Gastrocnemius medialis (tissue), 4 donors: ENCODE measurements around the gene CELSR2.

Experiments used
- CTCF ChIP-seq, 5 experiments: fragments of 450-650 bp in 3 of 5; fragments of 200-600 bp in 2 of 5; sonication (generic) in 2 of 5; IDR thresholded peaks in 4 of 5; conservative IDR thresholded peaks in 1 of 5; 1 replicate in 4 of 5; 2 replicates in 1 of 5; pipeline ENCODE4 v1.5.1; 2016 to 2019; ENCODE audit warnings: antibody characterized with exemption in 5 of 5, mild to moderate bottlenecking in 3 of 5, moderate library complexity in 3 of 5
- POLR2A ChIP-seq, 2 donors: fragments of 450-650 bp; IDR thresholded peaks; one replicate each; pipeline ENCODE4 v1.6.1; 2017; ENCODE audit warnings: antibody characterized with exemption in 2 of 2, mild to moderate bottlenecking in 2 of 2, moderate library complexity in 2 of 2

- TF ChIP-seq CTCF (IDR thresholded peaks at IDR 0.05 in 4 of 5, conservative IDR thresholded peaks at IDR 0.05 in 1 of 5) (no peak), POLR2A (IDR thresholded peaks at IDR 0.05) (no peak)
Observed at GRCh38 chr1:109264379-109264755, 15.0 kb downstream of the CELSR2 start.
